H1 (cell line): ENCODE results near the gene PHF3. TPM values are rescaled to one million over a fixed set of nuclear protein-coding genes. Genes with fewer than 3 reads are reported as not detected.

Experiments used
- CTCF ChIA-PET: fragments of 300-600 bp; sonication (Branson Sonifier 250); formaldehyde crosslinking; loops from one replicate; lab custom pipeline; 2021; ENCODE audit not compliant: partially characterized antibody; lab: Charles Lee
- POLR2A ChIA-PET: fragments of 300-600 bp; sonication (Branson Sonifier 250); formaldehyde crosslinking; loops from one replicate; lab custom pipeline; 2021; ENCODE audit warnings: inconsistent platforms; ENCODE audit not compliant: partially characterized antibody; lab: Charles Lee
- DNase-seq, 2 experiments: peaks; one replicate each; pipeline versions ENCODE4 v3.0.0 to v3.0.0-alpha.2; 2010 to 2022; ENCODE audit warnings: low spot score in 2 of 2, low read depth in 1 of 2, mixed read lengths in 1 of 2
- FAIRE-seq: peaks from 2 replicates; lab custom pipeline; 2011; peaks lifted over from hg19 to GRCh38; lab: Jason Lieb, UNC
- H2AFZ ChIP-seq: 2 replicates; pipeline ENCODE4 v1.8.1; 2012; ENCODE audit warnings: low read length, inconsistent platforms
- H2AK5ac ChIP-seq: 2 replicates; pipeline ENCODE4 v1.6.1; 2013; ENCODE audit warnings: low read depth, low read length
- H2BK120ac ChIP-seq: replicated peaks from 2 replicates; pipeline ENCODE3; 2013; ENCODE audit warnings: low read depth, low read length, inconsistent platforms
- H2BK12ac ChIP-seq: 2 replicates; pipeline ENCODE4 v1.6.1; 2013; ENCODE audit warnings: low read depth, low read length
- H2BK15ac ChIP-seq: 2 replicates; pipeline ENCODE4 v1.6.1; 2013; ENCODE audit warnings: low read length
- H2BK20ac ChIP-seq: 2 replicates; pipeline ENCODE4 v1.6.1; 2013; ENCODE audit warnings: low read length
- H2BK5ac ChIP-seq: 2 replicates; pipeline ENCODE4 v1.6.1; 2013; ENCODE audit warnings: low read depth, low read length
- H3K14ac ChIP-seq: 2 replicates; pipeline ENCODE4 v1.6.1; 2013; ENCODE audit warnings: inconsistent platforms; ENCODE audit not compliant: insufficient read length
- H3K18ac ChIP-seq: 2 replicates; pipeline ENCODE4 v1.6.1; 2013; ENCODE audit warnings: low read length; ENCODE audit errors: extremely low read depth
- H3K23ac ChIP-seq: 2 replicates; pipeline ENCODE4 v1.6.1; 2013; ENCODE audit warnings: inconsistent platforms; ENCODE audit not compliant: insufficient read length
- H3K23me2 ChIP-seq: 2 replicates; pipeline ENCODE4 v1.6.1; 2013; ENCODE audit warnings: low read depth, low read length
- H3K27ac ChIP-seq: 2 replicates; pipeline ENCODE4 v1.6.1; 2011; ENCODE audit warnings: low read depth, low read length, inconsistent platforms
- H3K27me3 ChIP-seq, 4 experiments: replicated peaks in 1 of 4; 1 replicate in 1 of 4; 2 replicates in 3 of 4; pipeline versions ENCODE4 v1.6.1 to v1.8.1; 2011 to 2013; ENCODE audit warnings: low read length in 3 of 4, mild to moderate bottlenecking in 3 of 4, inconsistent platforms in 2 of 4, mixed read lengths in 2 of 4, moderate library complexity in 1 of 4; ENCODE audit not compliant: control insufficient read depth in 3 of 4, insufficient read depth in 3 of 4; ENCODE audit errors: extremely low read depth in 1 of 4
- H3K36me3 ChIP-seq, 4 experiments: 2 replicates each; pipeline versions ENCODE4 v1.6.1 to v1.8.1; 2011 to 2013; ENCODE audit warnings: mild to moderate bottlenecking in 4 of 4, low read length in 3 of 4, moderate library complexity in 2 of 4, control low read depth in 1 of 4, inconsistent platforms in 1 of 4; ENCODE audit not compliant: insufficient read depth in 4 of 4, control insufficient read depth in 2 of 4
- H3K4ac ChIP-seq: replicated peaks from 2 replicates; pipeline ENCODE3; 2013; ENCODE audit warnings: low read length, low read depth, mixed read lengths, inconsistent platforms; ENCODE audit not compliant: insufficient read length
- H3K4me1 ChIP-seq, 4 experiments: replicated peaks in 1 of 4; 1 replicate in 1 of 4; 2 replicates in 3 of 4; pipeline versions ENCODE4 v1.6.1 to v1.8.1; 2011 to 2013; ENCODE audit warnings: low read length in 3 of 4, inconsistent platforms in 2 of 4, mixed read lengths in 1 of 4; ENCODE audit not compliant: insufficient read depth in 4 of 4, control insufficient read depth in 3 of 4
- H3K4me2 ChIP-seq, 2 experiments: 2 replicates each; pipeline versions ENCODE4 v1.6.1 to v1.8.1; 2011 to 2013; ENCODE audit warnings: low read depth in 2 of 2, low read length in 2 of 2, control low read depth in 1 of 2, inconsistent platforms in 1 of 2, mild to moderate bottlenecking in 1 of 2; ENCODE audit not compliant: insufficient read depth in 1 of 2
- H3K4me3 ChIP-seq, 4 experiments: fragments of 200-600, 300-600 bp in 1 of 4; sonication (generic), shearing (Covaris generic), sonication (Bioruptor Twin) in 1 of 4; 2 replicates each; pipeline versions ENCODE4 v1.5.1 to v1.8.1; 2011 to 2016; ENCODE audit warnings: low read length in 4 of 4, low read depth in 3 of 4, control low read depth in 2 of 4, inconsistent platforms in 2 of 4, mild to moderate bottlenecking in 2 of 4, mixed read lengths in 1 of 4, moderate library complexity in 1 of 4; ENCODE audit not compliant: insufficient read depth in 2 of 4; ENCODE audit errors: extremely low read depth in 1 of 4
- H3K56ac ChIP-seq: replicated peaks from 2 replicates; pipeline ENCODE3; 2013; ENCODE audit warnings: low read depth, mild to moderate bottlenecking, mixed read lengths, low read length, inconsistent platforms; ENCODE audit not compliant: insufficient read length
- H3K79me1 ChIP-seq: 2 replicates; pipeline ENCODE4 v1.6.1; 2013; ENCODE audit warnings: low read depth, low read length, control low read depth
- H3K79me2 ChIP-seq, 2 experiments: 2 replicates each; pipeline versions ENCODE4 v1.6.1 to v1.8.1; 2012 to 2013; ENCODE audit warnings: low read length in 2 of 2, mild to moderate bottlenecking in 2 of 2, inconsistent platforms in 1 of 2; ENCODE audit not compliant: insufficient read depth in 2 of 2, control insufficient read depth in 1 of 2
- H3K9ac ChIP-seq, 4 experiments: replicated peaks in 1 of 4; 1 replicate in 1 of 4; 2 replicates in 3 of 4; pipeline versions ENCODE4 v1.6.1 to v1.8.1; 2011 to 2013; ENCODE audit warnings: low read depth in 3 of 4, low read length in 3 of 4, control low read depth in 2 of 4, mild to moderate bottlenecking in 2 of 4, moderate library complexity in 2 of 4, inconsistent platforms in 1 of 4; ENCODE audit errors: extremely low read depth in 1 of 4
- H3K9me3 ChIP-seq, 2 experiments: 2 replicates each; pipeline versions ENCODE4 v1.6.1 to v1.8.1; 2012 to 2013; ENCODE audit warnings: mild to moderate bottlenecking in 2 of 2, moderate library complexity in 2 of 2, control low read depth in 1 of 2, inconsistent platforms in 1 of 2, low read depth in 1 of 2, low read length in 1 of 2, mixed read lengths in 1 of 2; ENCODE audit not compliant: insufficient read depth in 2 of 2
- H4K20me1 ChIP-seq, 2 experiments: replicated peaks in 1 of 2; 2 replicates each; pipeline versions ENCODE3 to v1.8.1; 2011 to 2013; ENCODE audit warnings: inconsistent platforms in 2 of 2, low read length in 2 of 2, mild to moderate bottlenecking in 1 of 2; ENCODE audit not compliant: insufficient read depth in 2 of 2, control insufficient read depth in 1 of 2
- H4K5ac ChIP-seq: 2 replicates; pipeline ENCODE4 v1.6.1; 2013; ENCODE audit warnings: low read length, low read depth, mixed read lengths, inconsistent platforms; ENCODE audit not compliant: insufficient read length
- H4K8ac ChIP-seq: 2 replicates; pipeline ENCODE4 v1.8.0; 2013; ENCODE audit warnings: mild to moderate bottlenecking, moderate library complexity, low read length, inconsistent platforms; ENCODE audit not compliant: insufficient read depth; ENCODE audit errors: extremely low read depth
- H4K91ac ChIP-seq: replicated peaks from 2 replicates; pipeline ENCODE3; 2013; ENCODE audit warnings: low read length, mixed read lengths, inconsistent platforms; ENCODE audit not compliant: insufficient read length
- JUN ChIP-seq: IDR thresholded peaks from 2 replicates; pipeline ENCODE4 v1.6.1; 2011; ENCODE audit warnings: low read depth, mild to moderate bottlenecking, improper control_type of control experiment, low read length
- JUND ChIP-seq: IDR thresholded peaks from 2 replicates; pipeline ENCODE4 v1.6.1; 2011; ENCODE audit warnings: mild to moderate bottlenecking, improper control_type of control experiment, low read length
- KDM1A ChIP-seq: fragments of 200-600, 300-600 bp; sonication (generic); IDR thresholded peaks from 2 replicates; pipeline ENCODE4 v1.7.1; 2016; ENCODE audit warnings: mild to moderate bottlenecking, low read length, borderline replicate concordance
- KDM4A ChIP-seq: IDR thresholded peaks from one replicate; pipeline ENCODE4 v1.7.1; 2012; ENCODE audit warnings: low read depth, mild to moderate bottlenecking, moderate library complexity, low read length, inconsistent platforms; ENCODE audit not compliant: severe bottlenecking
- POU5F1 ChIP-seq: IDR thresholded peaks from 2 replicates; pipeline ENCODE4 v1.6.1; 2011; ENCODE audit warnings: low read depth, mild to moderate bottlenecking, low read length, moderate library complexity
- TAF1 ChIP-seq: IDR thresholded peaks from 2 replicates; pipeline ENCODE4 v1.6.1; 2011; ENCODE audit warnings: mild to moderate bottlenecking, low read depth, low read length
- TEAD4 ChIP-seq: IDR thresholded peaks from 2 replicates; pipeline ENCODE4 v1.6.1; 2012; ENCODE audit warnings: low read depth, low read length, inconsistent platforms, mixed read lengths
- YY1 ChIP-seq: IDR thresholded peaks from 2 replicates; pipeline ENCODE4 v1.6.1; 2011; ENCODE audit warnings: low read depth, mild to moderate bottlenecking, low read length
- WGBS, 2 experiments: shearing (Covaris generic) in 1 of 2; methylation state at CpG; one replicate each; pipeline versions ENCODE4 v1.1.6 to v1.1.7; 2013 to 2015; ENCODE audit warnings: low lambda C conversion rate in 2 of 2, mixed read lengths in 2 of 2, inconsistent platforms in 1 of 2, low coverage in 1 of 2, missing lambda C conversion rate in 1 of 2; ENCODE audit not compliant: insufficient replicate concordance in 2 of 2, insufficient coverage in 1 of 2, insufficient read length in 1 of 2; ENCODE audit errors: extremely low coverage in 1 of 2, missing lambda C conversion rate in 1 of 2; 5-methylcytosine and 5-hydroxymethylcytosine counted together
- polyA plus RNA-seq, 7 experiments: library from polyadenylated mRNA; depleted of rRNA in 3 of 7; stranded (reverse) in 5 of 7; unstranded in 2 of 7; fragments of >200 nt in 5 of 7; fragments of 200-250 nt in 2 of 7; gene quantifications; 1 replicate in 5 of 7; 2 replicates in 1 of 7; 4 replicates in 1 of 7; pipeline versions ENCODE4 v1.2.1 to v1.2.3, GENCODE V29; 2011 to 2013; ENCODE audit warnings: missing spikeins in 2 of 7, mixed read lengths in 2 of 7
- total RNA-seq: library from RNA; stranded (reverse); fragmentation: NEBNext Ultra II Directional; extraction: Animal tissue kit (Norgen Biotek cat#: 25700); gene quantifications from 2 replicates; pipeline ENCODE4 v1.2.1, GENCODE V29; 2021
- TF ChIP-seq, protein P1 (sequence below): IDR thresholded peaks from 2 replicates; pipeline ENCODE4 v1.6.1; 2011; ENCODE audit warnings: low read length, improper control_type of control experiment
- TF ChIP-seq, protein P2 (sequence below): IDR thresholded peaks from 2 replicates; pipeline ENCODE4 v1.6.1; 2011; ENCODE audit warnings: low read depth, mild to moderate bottlenecking, low read length; ENCODE audit not compliant: insufficient read depth
- TF ChIP-seq, protein P3 (sequence below), 3 experiments: IDR thresholded peaks; 1 replicate in 2 of 3; 2 replicates in 1 of 3; pipeline versions ENCODE4 v1.5.1 to v1.6.1; 2011; ENCODE audit warnings: low read length in 3 of 3, mild to moderate bottlenecking in 3 of 3, inconsistent platforms in 2 of 3, low read depth in 1 of 3, moderate library complexity in 1 of 3; ENCODE audit not compliant: insufficient read depth in 1 of 3; ENCODE audit errors: control extremely low read depth in 1 of 3

The PHF3 gene
- total and polyA plus RNA-seq, 2 of the 8 experiments (the other 6 are each of a cell fraction or from before 2014, with no cell fraction given) = 10.1 to 69.3 TPM

DNA sequence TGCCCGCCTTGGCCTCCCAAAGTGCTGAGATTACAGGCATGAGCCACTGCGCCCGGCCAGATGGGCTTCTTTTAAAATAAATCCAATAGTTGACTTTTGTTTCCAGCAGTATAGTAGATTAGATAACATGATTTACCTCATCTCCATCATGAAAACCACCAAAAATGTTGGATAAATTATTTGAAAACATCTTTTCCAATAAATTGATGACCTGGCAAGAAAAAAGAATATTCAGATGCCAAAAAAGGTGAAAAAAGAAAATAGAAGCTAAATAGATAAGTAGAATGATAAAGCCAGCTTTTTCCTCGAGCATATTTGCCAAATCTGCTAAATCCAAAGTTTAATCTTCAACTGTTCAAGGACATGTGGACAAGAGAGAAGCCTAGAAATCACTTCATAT, 109.2 kb downstream of the PHF3 start:
- Histone ChIP-seq H3K56ac (no peak overlapping the region), H2BK120ac (no peak overlapping the region), H3K4ac (no peak overlapping the region), H4K5ac (no peak overlapping the region), H3K36me3 (no peaks in the 10 kb centered on the region), H2BK20ac (no peak overlapping the region), H3K23me2 (no peaks in the 10 kb centered on the region), H3K14ac (no peak overlapping the region), H2BK15ac (no peak overlapping the region), H3K18ac (no peak overlapping the region), H3K79me2 (no peaks in the 10 kb centered on the region), H2AK5ac (no peak overlapping the region), H4K8ac (no peak overlapping the region), H3K27me3 (no peaks in the 10 kb centered on the region), H4K91ac (no peak overlapping the region), H3K9me3 (no peaks in the 10 kb centered on the region), H2BK5ac (no peak overlapping the region), H3K4me1 (no peaks in the 10 kb centered on the region), H3K79me1 (no peaks in the 10 kb centered on the region), H3K4me3 (no peak overlapping the region), H3K23ac (no peak overlapping the region), H2BK12ac (no peak overlapping the region), H3K27ac (no peak overlapping the region), H2AFZ (no peak overlapping the region), H3K4me2 (no peak overlapping the region), H4K20me1 (no peaks in the 10 kb centered on the region), H3K9ac (no peak overlapping the region)
- ChIA-PET CTCF (interaction anchor here (0.8 kb wide), 1 partner anchor 59 kb away, joined by 3 read pairs; no protein-coding TSS in a partner anchor), POLR2A (no interaction called here)
- no peak for FAIRE-seq
- DNase-seq = no peak
- whole genome bisulfite sequencing, 2 experiments = 92% methylated on average over 4 of the region's 4 CpGs; no CpG with 5 or more reads in 1 of the 2 experiments
- TF ChIP-seq, protein P1, sequence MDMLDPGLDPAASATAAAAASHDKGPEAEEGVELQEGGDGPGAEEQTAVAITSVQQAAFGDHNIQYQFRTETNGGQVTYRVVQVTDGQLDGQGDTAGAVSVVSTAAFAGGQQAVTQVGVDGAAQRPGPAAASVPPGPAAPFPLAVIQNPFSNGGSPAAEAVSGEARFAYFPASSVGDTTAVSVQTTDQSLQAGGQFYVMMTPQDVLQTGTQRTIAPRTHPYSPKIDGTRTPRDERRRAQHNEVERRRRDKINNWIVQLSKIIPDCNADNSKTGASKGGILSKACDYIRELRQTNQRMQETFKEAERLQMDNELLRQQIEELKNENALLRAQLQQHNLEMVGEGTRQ = no peak
- TF ChIP-seq TEAD4 (no peak), KDM4A (no peak), JUND (no peak), TAF1 (no peak), JUN (no peak), POU5F1 (no peak), KDM1A (no peak), YY1 (no peak)
- TF ChIP-seq, protein P2, sequence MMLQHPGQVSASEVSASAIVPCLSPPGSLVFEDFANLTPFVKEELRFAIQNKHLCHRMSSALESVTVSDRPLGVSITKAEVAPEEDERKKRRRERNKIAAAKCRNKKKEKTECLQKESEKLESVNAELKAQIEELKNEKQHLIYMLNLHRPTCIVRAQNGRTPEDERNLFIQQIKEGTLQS = no peak
- TF ChIP-seq, protein P3, sequence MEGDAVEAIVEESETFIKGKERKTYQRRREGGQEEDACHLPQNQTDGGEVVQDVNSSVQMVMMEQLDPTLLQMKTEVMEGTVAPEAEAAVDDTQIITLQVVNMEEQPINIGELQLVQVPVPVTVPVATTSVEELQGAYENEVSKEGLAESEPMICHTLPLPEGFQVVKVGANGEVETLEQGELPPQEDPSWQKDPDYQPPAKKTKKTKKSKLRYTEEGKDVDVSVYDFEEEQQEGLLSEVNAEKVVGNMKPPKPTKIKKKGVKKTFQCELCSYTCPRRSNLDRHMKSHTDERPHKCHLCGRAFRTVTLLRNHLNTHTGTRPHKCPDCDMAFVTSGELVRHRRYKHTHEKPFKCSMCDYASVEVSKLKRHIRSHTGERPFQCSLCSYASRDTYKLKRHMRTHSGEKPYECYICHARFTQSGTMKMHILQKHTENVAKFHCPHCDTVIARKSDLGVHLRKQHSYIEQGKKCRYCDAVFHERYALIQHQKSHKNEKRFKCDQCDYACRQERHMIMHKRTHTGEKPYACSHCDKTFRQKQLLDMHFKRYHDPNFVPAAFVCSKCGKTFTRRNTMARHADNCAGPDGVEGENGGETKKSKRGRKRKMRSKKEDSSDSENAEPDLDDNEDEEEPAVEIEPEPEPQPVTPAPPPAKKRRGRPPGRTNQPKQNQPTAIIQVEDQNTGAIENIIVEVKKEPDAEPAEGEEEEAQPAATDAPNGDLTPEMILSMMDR (IDR thresholded peaks at IDR 0.05; ENCODE audit: control extremely low read depth in 1 of 3, insufficient read depth in 1 of 3, low read depth in 1 of 3, low read length in 3 of 3) = no peak
